GM19043 (cell line): ENCODE results near the gene PDLIM4.
A peak's percentile ranks its signal among the peaks of the same experiment; 100 is the strongest.

Experiments used
- ATAC-seq: cut with Tn5 transposase; IDR thresholded peaks from one replicate; pipeline ENCODE4 v1.9.1; 2021; ENCODE audit warnings: low read depth; ENCODE audit not compliant: unreplicated experiment

Gene PDLIM4

GRCh38 chr5:132226516-132227234 lies 30.8 kb upstream of the PDLIM4 start:
- ATAC-seq: no peak

- no peak for ATAC-seq
Observed at GRCh38 chr5:132227235-132227484, 30.3 kb upstream of the PDLIM4 start.

- peak; percentile 88 for ATAC-seq
Observed at GRCh38 chr5:132227485-132228240, 29.8 kb upstream of the PDLIM4 start, which contains the start of gene P4HA2. TSS of gene P4HA2 (minus strand) at chr5:132227853. CDS start at chr5:132218626, 9,227 bp downstream.

GRCh38 chr5:132228241-132229035 lies 29.1 kb upstream of the PDLIM4 start:
- ATAC-seq: no peak

GRCh38 chr5:132229236-132229635 lies 28.3 kb upstream of the PDLIM4 start:
- ATAC-seq: no peak

GRCh38 chr5:132230871-132231270 lies 26.6 kb upstream of the PDLIM4 start:
- no peak for ATAC-seq

- no peak for ATAC-seq
Observed at GRCh38 chr5:132232465-132232864, 25.0 kb upstream of the PDLIM4 start.

GRCh38 chr5:132233081-132233480 lies 24.4 kb upstream of the PDLIM4 start:
- no peak for ATAC-seq

GRCh38 chr5:132233811-132234683 lies 23.4 kb upstream of the PDLIM4 start:
- ATAC-seq: no peak

GRCh38 chr5:132234684-132235062 lies 22.8 kb upstream of the PDLIM4 start:
- no peak for ATAC-seq

GRCh38 chr5:132235340-132235739 lies 22.2 kb upstream of the PDLIM4 start:
- ATAC-seq: no peak

GRCh38 chr5:132237141-132237540 lies 20.4 kb upstream of the PDLIM4 start:
- no peak for ATAC-seq

- no peak for ATAC-seq
Observed at GRCh38 chr5:132237670-132238069, 19.8 kb upstream of the PDLIM4 start.

- ATAC-seq: no peak
Observed at GRCh38 chr5:132238169-132238744, 19.2 kb upstream of the PDLIM4 start.

- ATAC-seq: no peak
Observed at GRCh38 chr5:132238901-132239500, 18.5 kb upstream of the PDLIM4 start.

- ATAC-seq: no peak
Observed at GRCh38 chr5:132239776-132240175, 17.7 kb upstream of the PDLIM4 start.

GRCh38 chr5:132243366-132243977 lies 14.0 kb upstream of the PDLIM4 start:
- no peak for ATAC-seq

- ATAC-seq: no peak
Observed at GRCh38 chr5:132245593-132245992, 11.9 kb upstream of the PDLIM4 start.

GRCh38 chr5:132246806-132247205 lies 10.7 kb upstream of the PDLIM4 start:
- no peak for ATAC-seq
